ENCODE measurements around the gene KLK7.

- no peak for TF ChIP-seq CTCF (conservative IDR thresholded peaks at IDR 0.05; ENCODE audit: low read depth, low read length)
- no peak for TF ChIP-seq EZH2 (IDR thresholded peaks at IDR 0.05; ENCODE audit: borderline replicate concordance, low read depth, low read length, poor library complexity, severe bottlenecking)
Measured at GRCh38 chr19:51025809-51026553, 42.3 kb upstream of the KLK7 start.
